SK-N-SH treated with all-trans-retinoic acid at 6 μM for 48 hours (cell line): ENCODE data around the gene HPGDS.

Experiments used
- ARNTL ChIP-seq: fragments of 450-650 bp; formaldehyde crosslinking; IDR thresholded peaks from 2 replicates; pipeline ENCODE4 v1.5.0; 2020; ENCODE audit warnings: low read depth, mild to moderate bottlenecking, moderate library complexity, borderline replicate concordance
- GLIS3 ChIP-seq: fragments of 250-450 bp; sonication (Bioruptor Pico); IDR thresholded peaks from 2 replicates; pipeline ENCODE4 v1.5.0; 2020; ENCODE audit warnings: mild to moderate bottlenecking, moderate library complexity
- PATZ1 ChIP-seq: fragments of 250-450 bp; sonication (Bioruptor Pico); IDR thresholded peaks from 2 replicates; pipeline ENCODE4 v1.8.0; 2020; ENCODE audit warnings: mild to moderate bottlenecking, moderate library complexity, borderline replicate concordance
- POU6F1 ChIP-seq: fragments of 250-450 bp; sonication (Bioruptor Pico); IDR thresholded peaks from 2 replicates; pipeline ENCODE4 v1.8.0; 2021; ENCODE audit warnings: low read depth, mild to moderate bottlenecking, moderate library complexity, borderline replicate concordance
- PPARA ChIP-seq: fragments of 250-450 bp; sonication (Bioruptor Pico); IDR thresholded peaks from 2 replicates; pipeline ENCODE4 v1.5.0; 2020; ENCODE audit warnings: mild to moderate bottlenecking, borderline replicate concordance
- RARB ChIP-seq: fragments of 250-450 bp; sonication (Bioruptor Pico); IDR thresholded peaks from 2 replicates; pipeline ENCODE4 v1.8.0; 2021; ENCODE audit warnings: mild to moderate bottlenecking, moderate library complexity
- TOX ChIP-seq: fragments of 250-450 bp; sonication (Bioruptor Pico); IDR thresholded peaks from 2 replicates; pipeline ENCODE4 v1.8.0; 2021; ENCODE audit warnings: mild to moderate bottlenecking, moderate library complexity, borderline replicate concordance
- ZFP3 ChIP-seq: fragments of 250-450 bp; sonication (Bioruptor Pico); IDR thresholded peaks from 2 replicates; pipeline ENCODE4 v1.5.0; 2020; ENCODE audit warnings: mild to moderate bottlenecking, moderate library complexity
- ZFP30 ChIP-seq: fragments of 450-650 bp; formaldehyde crosslinking; IDR thresholded peaks from 2 replicates; pipeline ENCODE4 v1.5.0; 2022; ENCODE audit warnings: mild to moderate bottlenecking, moderate library complexity
- ZNF565 ChIP-seq: fragments of 450-650 bp; formaldehyde crosslinking; conservative IDR thresholded peaks from 2 replicates; pipeline ENCODE4 v1.5.0; 2020; ENCODE audit warnings: low read depth, mild to moderate bottlenecking, moderate library complexity
- ZNF70 ChIP-seq: fragments of 450-650 bp; formaldehyde crosslinking; IDR thresholded peaks from 2 replicates; pipeline ENCODE4 v1.5.0; 2020; ENCODE audit warnings: mild to moderate bottlenecking, moderate library complexity
- ZNF8 ChIP-seq: fragments of 450-650 bp; formaldehyde crosslinking; IDR thresholded peaks from 2 replicates; pipeline ENCODE4 v1.5.0; 2020; ENCODE audit warnings: mild to moderate bottlenecking, moderate library complexity
- TF ChIP-seq, protein P1 (sequence below): fragments of 250-450 bp; sonication (Bioruptor Pico); IDR thresholded peaks from 2 replicates; pipeline ENCODE4 v1.5.1; 2020; ENCODE audit warnings: low read depth, mild to moderate bottlenecking, moderate library complexity
- TF ChIP-seq, protein P2 (sequence below): fragments of 250-450 bp; sonication (Bioruptor Pico); IDR thresholded peaks from 2 replicates; pipeline ENCODE4 v1.5.1; 2021; ENCODE audit warnings: mild to moderate bottlenecking, moderate library complexity

DNA sequence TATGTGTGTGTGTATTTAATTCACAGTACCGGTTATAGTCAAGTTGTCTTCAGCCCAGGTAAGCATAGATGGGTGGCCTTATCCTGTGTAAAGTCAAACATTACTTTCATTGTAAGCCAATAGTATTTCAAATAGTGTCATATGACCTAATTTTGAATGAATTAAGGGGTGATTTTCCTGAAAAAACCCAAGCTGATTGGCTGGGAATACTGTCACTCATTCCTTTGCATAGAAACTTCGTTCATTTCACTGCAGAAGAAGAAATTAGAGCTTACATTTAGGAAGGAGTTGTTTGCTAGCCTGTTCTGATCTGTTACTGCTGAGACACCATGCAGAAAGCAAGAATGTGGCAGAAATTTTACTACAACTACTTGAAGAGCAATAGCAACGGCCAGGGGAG lies 89.6 kb downstream of the HPGDS start:
- TF ChIP-seq, protein P1, sequence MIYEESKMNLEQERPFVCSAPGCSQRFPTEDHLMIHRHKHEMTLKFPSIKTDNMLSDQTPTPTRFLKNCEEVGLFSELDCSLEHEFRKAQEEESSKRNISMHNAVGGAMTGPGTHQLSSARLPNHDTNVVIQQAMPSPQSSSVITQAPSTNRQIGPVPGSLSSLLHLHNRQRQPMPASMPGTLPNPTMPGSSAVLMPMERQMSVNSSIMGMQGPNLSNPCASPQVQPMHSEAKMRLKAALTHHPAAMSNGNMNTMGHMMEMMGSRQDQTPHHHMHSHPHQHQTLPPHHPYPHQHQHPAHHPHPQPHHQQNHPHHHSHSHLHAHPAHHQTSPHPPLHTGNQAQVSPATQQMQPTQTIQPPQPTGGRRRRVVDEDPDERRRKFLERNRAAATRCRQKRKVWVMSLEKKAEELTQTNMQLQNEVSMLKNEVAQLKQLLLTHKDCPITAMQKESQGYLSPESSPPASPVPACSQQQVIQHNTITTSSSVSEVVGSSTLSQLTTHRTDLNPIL (CRISPR knock-in tag) = no peak
- no peak for TF ChIP-seq RARB (CRISPR knock-in tag)
- TF ChIP-seq TOX = no peak
- no peak for TF ChIP-seq ZNF565
- TF ChIP-seq ZFP3 = no peak
- TF ChIP-seq PPARA (CRISPR knock-in tag) = no peak
- TF ChIP-seq PATZ1 (CRISPR knock-in tag) = no peak
- TF ChIP-seq ARNTL (CRISPR knock-in tag) = no peak
- no peak for TF ChIP-seq ZFP30 (CRISPR knock-in tag)
- TF ChIP-seq ZNF8 (CRISPR knock-in tag) = no peak
- no peak for TF ChIP-seq ZNF70 (CRISPR knock-in tag)
- no peak for TF ChIP-seq GLIS3 (CRISPR knock-in tag)
- TF ChIP-seq, protein P2, sequence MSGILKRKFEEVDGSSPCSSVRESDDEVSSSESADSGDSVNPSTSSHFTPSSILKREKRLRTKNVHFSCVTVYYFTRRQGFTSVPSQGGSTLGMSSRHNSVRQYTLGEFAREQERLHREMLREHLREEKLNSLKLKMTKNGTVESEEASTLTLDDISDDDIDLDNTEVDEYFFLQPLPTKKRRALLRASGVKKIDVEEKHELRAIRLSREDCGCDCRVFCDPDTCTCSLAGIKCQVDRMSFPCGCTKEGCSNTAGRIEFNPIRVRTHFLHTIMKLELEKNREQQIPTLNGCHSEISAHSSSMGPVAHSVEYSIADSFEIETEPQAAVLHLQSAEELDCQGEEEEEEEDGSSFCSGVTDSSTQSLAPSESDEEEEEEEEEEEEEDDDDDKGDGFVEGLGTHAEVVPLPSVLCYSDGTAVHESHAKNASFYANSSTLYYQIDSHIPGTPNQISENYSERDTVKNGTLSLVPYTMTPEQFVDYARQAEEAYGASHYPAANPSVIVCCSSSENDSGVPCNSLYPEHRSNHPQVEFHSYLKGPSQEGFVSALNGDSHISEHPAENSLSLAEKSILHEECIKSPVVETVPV (CRISPR knock-in tag) = no peak
- TF ChIP-seq POU6F1 (CRISPR knock-in tag) = no peak
